Suppressor macrophage treated with lipopolysaccharide for 1 hour (primary cell): ENCODE measurements around the gene CHST8.
A peak's percentile ranks its signal among the peaks of the same experiment; 100 is the strongest.

Experiments
- DNase-seq, 3 donors: peaks; one replicate each; pipeline ENCODE4 v3.0.0-alpha.2; 2020 to 2022

CHST8 gene

GRCh38 chr19:33814181-33815165, 192.7 kb downstream of the CHST8 start:
- no peak for DNase-seq

GRCh38 chr19:33815380-33816340, 193.9 kb downstream of the CHST8 start:
- peak; percentile 57 to 69 (median 64) for DNase-seq

GRCh38 chr19:33818411-33818810, 196.7 kb downstream of the CHST8 start:
- DNase-seq, result no peak

GRCh38 chr19:33819078-33819477, 197.3 kb downstream of the CHST8 start:
- DNase-seq, result peak in 1 of 3 donors; percentile 12

GRCh38 chr19:33819506-33819879, 197.7 kb downstream of the CHST8 start:
- DNase-seq, result no peak

GRCh38 chr19:33819880-33820781, 198.4 kb downstream of the CHST8 start:
- DNase-seq, result peak; percentile 77 to 87 (median 79)

- peak; percentile 32 to 43 (median 33) for DNase-seq
These were observed 200.1 kb downstream of the CHST8 start for GRCh38 chr19:33821871-33822270.
